ENCODE results near the gene OVAAL.
"Not testable (repeated sequence)": the region's sequence is repeated elsewhere in the genome, so short reads cannot be mapped to it uniquely, and the experiment has no call there.

Gene OVAAL

GRCh38 chr1:180550241-180550640 lies 8.5 kb upstream of the OVAAL start:
- Mint-ChIP-seq H3K4me1 (peaks cover 13% of the 10 kb centered on the region), H3K9me3 (no peaks in the 10 kb centered on the region), H3K4me3 (no peak overlapping the region), H3K36me3 (ENCODE audit: low read depth) (no peaks in the 10 kb centered on the region), H3K27me3 (ENCODE audit: low read depth) (no peaks in the 10 kb centered on the region), H3K27ac (no peak overlapping the region)
- no peak for TF ChIP-seq CTCF (IDR thresholded peaks at IDR 0.05; ENCODE audit: unreplicated experiment in 3 of 3)

- H3K4me1 Mint-ChIP-seq, result peaks cover 10% of the 10 kb centered on the region
- H3K36me3 Mint-ChIP-seq (ENCODE audit: low read depth), result no peaks in the 10 kb centered on the region
- no peak overlapping the region for H3K4me3 Mint-ChIP-seq
- no peaks in the 10 kb centered on the region for H3K27me3 Mint-ChIP-seq (ENCODE audit: low read depth)
- TF ChIP-seq CTCF (IDR thresholded peaks at IDR 0.05; ENCODE audit: unreplicated experiment in 3 of 3), result no peak
- no peaks in the 10 kb centered on the region for H3K9me3 Mint-ChIP-seq
- no peak overlapping the region for H3K27ac Mint-ChIP-seq
Observed at GRCh38 chr1:180551997-180552396, 6.8 kb upstream of the OVAAL start.

- not testable (repeated sequence) for H3K4me3 Mint-ChIP-seq; H3K4me1 Mint-ChIP-seq; H3K9me3 Mint-ChIP-seq; H3K27me3 Mint-ChIP-seq (ENCODE audit: low read depth); H3K36me3 Mint-ChIP-seq (ENCODE audit: low read depth); H3K27ac Mint-ChIP-seq
Observed at GRCh38 chr1:180553046-180553445, 5.7 kb upstream of the OVAAL start.

- no peaks in the 10 kb centered on the region for H3K36me3 Mint-ChIP-seq (ENCODE audit: low read depth)
- no peaks in the 10 kb centered on the region for H3K4me1 Mint-ChIP-seq
- TF ChIP-seq CTCF (IDR thresholded peaks at IDR 0.05; ENCODE audit: unreplicated experiment in 3 of 3), result no peak
- H3K27ac Mint-ChIP-seq, result no peak overlapping the region
- no peaks in the 10 kb centered on the region for H3K27me3 Mint-ChIP-seq (ENCODE audit: low read depth)
- H3K9me3 Mint-ChIP-seq, result no peaks in the 10 kb centered on the region
- H3K4me3 Mint-ChIP-seq, result no peak overlapping the region
Observed at GRCh38 chr1:180555411-180555810, 3.4 kb upstream of the OVAAL start.

GRCh38 chr1:180560200-180560867 lies 1.6 kb downstream of the OVAAL start:
- no peaks in the 10 kb centered on the region for H3K4me1 Mint-ChIP-seq
- H3K36me3 Mint-ChIP-seq (ENCODE audit: low read depth), result no peaks in the 10 kb centered on the region
- no peak for TF ChIP-seq CTCF (IDR thresholded peaks at IDR 0.05; ENCODE audit: unreplicated experiment in 3 of 3)
- no peaks in the 10 kb centered on the region for H3K9me3 Mint-ChIP-seq
- no peak overlapping the region for H3K27ac Mint-ChIP-seq
- H3K4me3 Mint-ChIP-seq, result no peak overlapping the region
- H3K27me3 Mint-ChIP-seq (ENCODE audit: low read depth), result peaks cover 4% of the 10 kb centered on the region

- no peak for TF ChIP-seq CTCF (IDR thresholded peaks at IDR 0.05; ENCODE audit: unreplicated experiment in 3 of 3)
- Mint-ChIP-seq H3K27ac (no peak overlapping the region), H3K4me3 (no peak overlapping the region), H3K4me1 (no peaks in the 10 kb centered on the region), H3K27me3 (ENCODE audit: low read depth) (peaks cover 4% of the 10 kb centered on the region), H3K36me3 (ENCODE audit: low read depth) (no peaks in the 10 kb centered on the region), H3K9me3 (no peaks in the 10 kb centered on the region)
Observed at GRCh38 chr1:180560868-180561600, 2.3 kb downstream of the OVAAL start.
